WERI-Rb-1 (cell line): ENCODE measurements around the gene TMEM184A.

Experiments used
- DNase-seq: peaks from one replicate; pipeline ENCODE4 v3.0.0-alpha.2; 2020
- H3K27ac ChIP-seq: fragments of 250-450 bp; sonication (Bioruptor Pico); 2 replicates; pipeline ENCODE4 v1.5.1; 2020; ENCODE audit warnings: mild to moderate bottlenecking, moderate library complexity
- H3K27me3 ChIP-seq: fragments of 250-450 bp; sonication (Bioruptor Pico); 2 replicates; pipeline ENCODE4 v1.5.1; 2021; ENCODE audit warnings: mild to moderate bottlenecking, low read depth, moderate library complexity; ENCODE audit not compliant: insufficient read depth, severe bottlenecking
- H3K36me3 ChIP-seq: fragments of 250-450 bp; sonication (Bioruptor Pico); 2 replicates; pipeline ENCODE4 v1.5.1; 2020; ENCODE audit warnings: mild to moderate bottlenecking, moderate library complexity
- H3K4me3 ChIP-seq: 2 replicates; pipeline ENCODE4 v1.5.1; 2011; ENCODE audit warnings: low read depth, mild to moderate bottlenecking, control low read depth, low read length
- H3K9me3 ChIP-seq: fragments of 250-450 bp; sonication (Bioruptor Pico); 2 replicates; pipeline ENCODE4 v1.5.1; 2021; ENCODE audit warnings: mild to moderate bottlenecking, moderate library complexity; ENCODE audit not compliant: severe bottlenecking
- CTCF ChIP-seq: IDR thresholded peaks from 2 replicates; pipeline ENCODE4 v1.5.1; 2011; ENCODE audit warnings: low read depth, mild to moderate bottlenecking, control low read depth, inconsistent platforms, low read length

Gene TMEM184A

GRCh38 chr7:1592299-1592871 is 36.4 kb upstream of the TMEM184A start:
- TF ChIP-seq CTCF, result no peak
- no peak for DNase-seq
- peak overlapping the region; percentile 95 for H3K27ac ChIP-seq

GRCh38 chr7:1591876-1592275 is 35.9 kb upstream of the TMEM184A start:
- Histone ChIP-seq H3K4me3 (no peak overlapping the region), H3K27ac (peak overlapping the region; percentile 95), H3K36me3 (no peaks in the 10 kb centered on the region), H3K9me3 (peaks cover 7% of the 10 kb centered on the region), H3K27me3 (no peaks in the 10 kb centered on the region)
- DNase-seq, result no peak
- no peak for TF ChIP-seq CTCF

More at GRCh38 chr7:1592299-1592871, 36.4 kb upstream of the TMEM184A start:
- Histone ChIP-seq H3K36me3 (no peaks in the 10 kb centered on the region), H3K4me3 (no peak overlapping the region), H3K27me3 (no peaks in the 10 kb centered on the region), H3K9me3 (peaks cover 7% of the 10 kb centered on the region)

- H3K27me3 ChIP-seq, result no peaks in the 10 kb centered on the region
Measured at GRCh38 chr7:1591396-1591795, 35.4 kb upstream of the TMEM184A start.

GRCh38 chr7:1590887-1591286 is 34.9 kb upstream of the TMEM184A start:
- Histone ChIP-seq H3K36me3 (no peaks in the 10 kb centered on the region), H3K27me3 (no peaks in the 10 kb centered on the region), H3K9me3 (peaks cover 7% of the 10 kb centered on the region), H3K27ac (peak overlapping the region; percentile 95), H3K4me3 (no peak overlapping the region)
- no peak for TF ChIP-seq CTCF
- no peak for DNase-seq

More at GRCh38 chr7:1591396-1591795, 35.4 kb upstream of the TMEM184A start:
- Histone ChIP-seq H3K9me3 (peaks cover 7% of the 10 kb centered on the region), H3K36me3 (no peaks in the 10 kb centered on the region), H3K4me3 (no peak overlapping the region), H3K27ac (peak overlapping the region; percentile 95)
- DNase-seq, result peak; percentile 72
- no peak for TF ChIP-seq CTCF

GRCh38 chr7:1590476-1590875 is 34.5 kb upstream of the TMEM184A start:
- Histone ChIP-seq H3K36me3 (no peaks in the 10 kb centered on the region), H3K9me3 (peaks cover 7% of the 10 kb centered on the region), H3K27ac (peak overlapping the region; percentile 95), H3K4me3 (no peak overlapping the region), H3K27me3 (no peaks in the 10 kb centered on the region)
- DNase-seq, result peak; percentile 81
- no peak for TF ChIP-seq CTCF

GRCh38 chr7:1588978-1589377 is 33.0 kb upstream of the TMEM184A start:
- Histone ChIP-seq H3K4me3 (no peak overlapping the region), H3K27ac (peak overlapping the region; percentile 95), H3K9me3 (peaks cover 7% of the 10 kb centered on the region), H3K36me3 (no peaks in the 10 kb centered on the region), H3K27me3 (no peaks in the 10 kb centered on the region)
- DNase-seq, result no peak
- 0 out of 2 replicates have a peak, but pooled peaks have one; percentile 7 for TF ChIP-seq CTCF
